ENCODE data around the gene CCDC174.

GRCh38 chr3:14674841-14675240 lies 23.3 kb downstream of the CCDC174 start, which contains the start of gene C3orf20:
- TF ChIP-seq POLR2A (IDR thresholded peaks at IDR 0.05) (no peak), POLR2AphosphoS5 (IDR thresholded peaks at IDR 0.05) (no peak)
